ENCODE results near the gene CCDC88A. TPM values are rescaled to one million over a fixed set of nuclear protein-coding genes. Genes with fewer than 3 reads are reported as not detected.
"Not testable (repeated sequence)": the region's sequence is repeated elsewhere in the genome, so short reads cannot be mapped to it uniquely, and the experiment has no call there.

The CCDC88A gene
- total RNA-seq, 1 donor from 2014 or later, result 35.6 TPM

DNA sequence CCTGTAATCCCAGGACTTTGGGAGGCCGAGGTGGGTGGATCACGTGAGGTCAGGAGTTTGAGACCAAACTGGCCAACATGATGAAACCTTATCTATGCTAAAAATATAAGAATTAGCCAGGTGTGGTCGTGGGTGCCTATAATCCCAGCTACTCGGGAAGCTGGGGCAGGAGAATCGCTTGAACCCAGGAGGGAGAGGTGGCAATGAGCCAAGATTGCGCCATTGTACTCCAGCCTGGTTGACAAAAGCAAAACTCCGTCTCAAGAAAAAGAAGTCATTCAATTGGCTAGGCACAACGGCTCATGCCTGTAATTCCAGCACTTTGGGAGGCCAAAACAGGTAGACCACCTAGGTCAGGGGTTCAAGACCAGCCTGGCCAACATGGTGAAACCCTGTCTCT, 178.1 kb downstream of the CCDC88A start:
- not testable (repeated sequence) for DNase-seq (ENCODE audit: low read depth in 2 of 2)

DNA sequence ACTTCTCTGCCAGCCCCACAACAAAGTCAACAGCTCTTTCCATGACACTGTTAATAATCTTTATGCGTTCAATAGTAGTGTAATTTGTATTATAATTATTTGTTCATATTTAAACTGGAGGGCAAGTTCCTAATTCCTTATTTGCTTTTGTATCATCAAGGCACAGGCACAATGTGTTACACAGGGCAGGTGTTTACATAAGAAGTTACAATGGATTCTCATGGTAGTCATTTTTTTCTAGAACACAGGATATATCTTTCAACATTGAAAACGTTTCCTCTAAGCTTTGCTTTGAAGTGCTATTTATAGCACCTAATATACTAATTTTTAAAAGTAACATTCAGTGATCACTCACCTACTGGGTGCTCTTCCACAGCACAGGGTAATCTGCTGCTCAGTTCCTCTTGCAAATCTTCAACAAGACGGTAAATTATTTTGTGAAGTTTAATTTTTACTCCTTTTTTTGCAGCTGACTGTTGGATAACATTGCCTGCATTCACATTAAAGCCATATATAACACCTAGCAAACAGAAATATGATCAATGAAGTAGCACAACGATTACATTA, 179.9 kb downstream of the CCDC88A start:
- peak; percentile 34 to 72 for DNase-seq (ENCODE audit: low read depth in 2 of 2)

Other genes starting within 250 kb of the CCDC88A start
- 3.3 and 4.6 TPM in 2 replicates for gene CLHC1, start 187.6 kb downstream of the CCDC88A start, total RNA-seq
- 550 and 625 TPM in 2 replicates for gene RPS27A, start 187.2 kb downstream of the CCDC88A start, total RNA-seq
- gene MTIF2, start 150.6 kb downstream of the CCDC88A start, total RNA-seq, result 22.3 and 26.3 TPM in 2 replicates
- gene CFAP36, start 99.9 kb upstream of the CCDC88A start, total RNA-seq, result 6.2 and 6.3 TPM in 2 replicates
- gene PPP4R3B, start 197.8 kb upstream of the CCDC88A start, total RNA-seq, result 33.6 and 36.9 TPM in 2 replicates

Data from dermis microvascular lymphatic vessel endothelial cell (primary cell).